Femur (tissue), 1 donor: Measurements from ENCODE around the gene FMO3.

Experiments used
- DNase-seq: peaks from one replicate; pipeline ENCODE4 v3.0.0-alpha.2; 2017

The FMO3 gene

DNA sequence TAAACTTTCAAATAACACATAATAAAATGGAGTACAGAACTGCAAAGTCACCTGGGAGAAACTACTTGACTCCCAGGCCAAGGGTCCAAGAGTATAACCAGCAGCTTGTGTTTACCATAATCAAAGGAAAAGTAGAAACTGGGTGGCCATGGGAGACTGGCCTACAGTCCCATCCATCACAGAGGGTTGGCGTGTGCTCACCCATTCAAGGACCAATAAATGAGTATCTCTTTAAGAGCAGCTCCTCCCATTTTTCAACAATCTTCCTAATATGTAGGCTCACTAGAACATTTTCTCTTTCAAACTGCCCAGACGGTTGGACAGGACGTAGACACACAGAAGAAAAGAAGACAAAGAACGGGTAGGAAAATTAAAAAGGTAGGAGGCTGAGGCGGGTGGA lies at the start of gene FMO3:
Gene FMO3 (plus strand): TSS at position 302 of the 400 bp plus-strand sequence. CDS start 1,754 bp downstream, outside the sequence.
- no peak for DNase-seq

DNA sequence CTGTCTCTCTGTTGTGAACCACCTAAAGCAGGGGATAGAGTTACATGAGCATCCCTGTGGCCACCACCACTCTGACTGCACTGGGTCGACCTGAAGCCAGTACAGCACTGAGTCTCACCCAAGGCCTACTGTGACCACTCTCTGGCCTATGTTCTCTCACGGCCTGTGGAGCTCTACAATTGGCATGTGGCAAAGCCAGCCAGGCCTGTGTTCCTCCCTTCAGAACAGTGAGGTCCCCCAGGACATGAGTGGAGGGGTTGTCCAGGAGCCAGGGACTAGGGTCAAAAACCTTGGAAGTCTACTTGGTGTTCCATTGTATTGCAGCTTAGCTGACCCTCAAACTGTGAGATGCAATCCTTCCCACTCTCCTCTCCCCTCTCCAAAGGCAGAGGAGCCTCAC lies 42.7 kb upstream of the FMO3 start:
- no peak for DNase-seq

GRCh38 chr1:171052977-171053376 lies 37.7 kb upstream of the FMO3 start:
- DNase-seq, result no peak

DNA sequence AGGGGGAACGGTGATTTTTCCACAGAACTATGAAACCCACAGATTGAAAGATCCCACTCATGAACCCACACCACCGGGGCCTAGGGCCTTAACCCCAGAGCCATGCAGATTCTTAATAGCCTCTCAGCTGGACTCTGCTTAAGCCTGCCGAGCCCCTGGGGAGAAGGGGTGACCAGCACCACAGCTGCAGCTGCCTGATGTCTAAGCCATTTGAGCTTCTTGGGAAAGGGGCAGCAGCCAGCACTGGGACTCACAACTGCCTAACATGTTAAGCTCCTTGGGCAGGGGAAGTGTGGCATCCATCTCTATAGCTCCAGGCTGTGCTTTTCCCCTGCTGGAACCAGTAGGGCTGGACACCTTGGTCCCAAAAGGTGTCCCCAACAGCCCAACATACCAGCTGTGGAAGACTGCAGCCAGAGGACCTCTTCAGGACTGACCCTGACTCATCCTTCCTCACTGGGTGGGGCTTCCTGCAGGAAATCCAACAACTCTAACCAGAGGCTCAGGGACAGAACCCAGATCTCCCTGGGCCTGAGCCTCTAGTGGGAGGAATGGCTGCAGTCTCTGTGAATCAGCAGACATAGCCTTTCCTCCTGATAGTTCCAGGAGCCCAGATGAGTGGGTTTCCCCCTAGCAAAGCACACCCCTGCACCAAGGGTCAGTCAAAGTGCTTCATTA lies 34.6 kb upstream of the FMO3 start:
- DNase-seq, result no peak

- DNase-seq, result no peak
These were observed 29.1 kb upstream of the FMO3 start for GRCh38 chr1:171061425-171062143.

- no peak for DNase-seq
These were observed 27.8 kb upstream of the FMO3 start for GRCh38 chr1:171062902-171063301.

GRCh38 chr1:171075041-171075440 lies 15.7 kb upstream of the FMO3 start:
- DNase-seq, result no peak

DNA sequence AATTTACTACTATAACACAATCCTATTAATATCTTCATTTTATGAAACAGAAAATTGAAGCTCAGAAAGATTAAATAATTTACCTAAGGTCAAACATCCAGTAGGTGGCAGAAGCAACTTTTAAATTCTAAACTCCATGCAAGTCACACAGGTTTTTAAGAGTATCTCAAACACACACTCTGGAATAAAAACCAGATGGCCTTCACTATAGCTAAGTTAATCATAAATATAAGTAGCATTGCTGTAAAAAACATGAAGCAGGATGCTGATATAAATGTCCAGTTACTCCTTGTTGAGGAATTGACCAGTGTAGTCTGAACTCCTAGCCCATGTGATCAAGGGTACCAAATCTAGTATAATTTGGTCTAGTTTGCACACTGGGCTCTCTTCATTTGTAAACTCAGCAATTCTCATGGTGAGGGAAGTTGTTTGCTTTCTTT lies 9.4 kb upstream of the FMO3 start:
- DNase-seq, result no peak

DNA sequence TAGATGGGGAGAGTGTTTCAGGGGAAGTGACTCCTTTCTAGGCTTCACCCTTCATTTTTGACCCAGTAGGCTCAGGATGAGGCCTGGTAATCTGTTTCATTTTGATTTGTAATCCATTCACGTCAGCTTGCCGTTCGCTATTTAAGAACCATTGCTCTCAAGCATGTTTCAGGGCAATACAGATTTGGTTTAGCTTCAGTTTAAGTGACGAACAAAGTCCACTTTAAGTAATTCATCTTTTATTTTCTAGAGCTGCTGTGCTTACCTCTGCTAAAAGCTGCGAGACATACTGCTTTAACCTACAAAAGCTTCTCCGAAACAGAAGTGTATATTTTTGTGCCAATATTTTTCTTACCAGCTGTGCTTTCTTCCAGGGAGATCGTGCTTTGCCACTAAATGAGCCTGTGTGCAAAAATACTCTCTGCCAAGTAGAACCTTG lies 8.9 kb upstream of the FMO3 start:
- DNase-seq, result no peak

GRCh38 chr1:171082606-171083005 lies 8.1 kb upstream of the FMO3 start:
- DNase-seq, result no peak

DNA sequence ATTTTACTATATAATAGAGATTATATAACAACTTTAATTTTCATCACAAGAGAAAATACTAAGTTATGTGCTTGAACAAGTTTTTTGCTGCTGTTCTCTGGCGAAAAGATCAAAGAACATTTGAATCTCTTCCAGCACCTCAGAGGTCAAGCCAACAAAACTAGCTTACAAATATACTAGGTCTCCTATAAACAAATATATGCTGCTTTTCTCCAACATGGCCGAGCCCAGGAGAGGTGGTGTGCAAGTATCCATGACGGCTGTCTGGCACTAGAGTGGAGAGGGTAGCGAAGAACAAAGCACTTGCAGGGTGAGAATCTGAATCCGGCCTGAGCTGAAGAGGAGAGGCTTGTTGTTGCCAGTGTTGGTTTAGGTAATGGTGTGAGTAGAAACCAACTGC lies 7.5 kb upstream of the FMO3 start:
- DNase-seq, result no peak

DNA sequence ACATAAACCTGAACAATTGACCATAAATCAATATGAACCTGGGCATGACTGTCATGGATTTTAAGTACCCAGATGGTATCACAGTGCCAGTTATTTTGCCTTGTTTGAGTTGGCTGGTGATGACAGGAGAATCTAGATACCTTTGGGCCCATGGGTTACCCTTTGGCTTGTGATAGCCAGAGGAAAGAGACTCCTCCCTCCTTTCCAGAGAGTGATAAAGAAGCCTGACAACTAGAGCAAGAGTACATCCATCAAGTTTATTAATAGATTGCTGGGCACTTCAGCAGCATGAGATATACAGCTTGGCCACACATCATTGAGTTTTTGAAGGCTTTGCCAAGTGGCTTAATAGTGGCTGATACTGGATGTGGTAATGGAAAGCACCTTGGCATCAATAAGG lies 6.6 kb upstream of the FMO3 start:
- DNase-seq, result no peak

- no peak for DNase-seq
These were observed 5.8 kb upstream of the FMO3 start for GRCh38 chr1:171084870-171085269.

GRCh38 chr1:171087896-171088295 lies 2.8 kb upstream of the FMO3 start:
- no peak for DNase-seq

DNA sequence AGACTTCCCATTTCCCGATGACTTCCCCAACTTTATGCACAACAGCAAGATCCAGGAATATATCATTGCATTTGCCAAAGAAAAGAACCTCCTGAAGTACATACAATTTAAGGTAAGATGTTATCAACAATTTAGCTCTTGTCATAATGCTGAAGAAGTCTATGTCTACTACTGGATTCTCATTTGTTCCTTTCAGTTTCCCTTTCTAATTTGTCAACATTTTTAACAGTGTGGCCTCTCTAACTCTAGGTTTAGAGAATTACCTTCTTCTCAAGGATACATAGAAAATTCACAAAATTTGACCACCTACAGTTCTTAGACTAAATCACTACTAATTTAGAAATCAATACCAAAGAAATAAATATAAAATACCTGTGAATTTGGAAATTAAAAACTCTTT lies 13.2 kb downstream of the FMO3 start:
- DNase-seq, result no peak

DNA sequence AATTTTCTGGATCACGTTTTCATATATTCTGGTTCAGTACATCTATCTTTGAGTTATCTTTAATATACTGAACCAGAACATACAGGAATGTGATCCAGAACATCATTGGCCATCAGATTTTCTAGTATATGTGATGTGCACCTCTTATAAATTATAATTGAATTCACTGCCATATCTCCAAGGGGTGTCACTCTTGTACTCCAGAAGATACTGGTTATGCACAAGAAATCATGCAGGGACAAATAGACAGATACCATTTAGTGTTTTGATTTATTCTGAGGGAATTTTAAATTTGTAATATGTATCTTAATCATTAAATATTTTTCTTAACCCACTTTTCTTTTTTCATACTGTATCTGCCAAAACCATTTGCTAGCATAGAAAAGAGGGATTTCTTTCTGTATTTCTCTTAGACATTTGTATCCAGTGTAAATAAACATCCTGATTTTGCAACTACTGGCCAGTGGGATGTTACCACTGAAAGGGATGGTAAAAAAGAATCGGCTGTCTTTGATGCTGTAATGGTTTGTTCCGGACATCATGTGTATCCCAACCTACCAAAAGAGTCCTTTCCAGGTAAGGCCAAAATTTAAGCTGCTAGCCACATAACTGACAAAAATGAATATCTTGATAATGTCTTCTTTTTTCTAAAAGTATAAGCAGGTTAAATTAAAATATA lies 16.7 kb downstream of the FMO3 start:
- no peak for DNase-seq

GRCh38 chr1:171107969-171108368 lies 17.3 kb downstream of the FMO3 start:
- no peak for DNase-seq

- DNase-seq, result no peak
These were observed 19.3 kb downstream of the FMO3 start for GRCh38 chr1:171109966-171110365.

DNA sequence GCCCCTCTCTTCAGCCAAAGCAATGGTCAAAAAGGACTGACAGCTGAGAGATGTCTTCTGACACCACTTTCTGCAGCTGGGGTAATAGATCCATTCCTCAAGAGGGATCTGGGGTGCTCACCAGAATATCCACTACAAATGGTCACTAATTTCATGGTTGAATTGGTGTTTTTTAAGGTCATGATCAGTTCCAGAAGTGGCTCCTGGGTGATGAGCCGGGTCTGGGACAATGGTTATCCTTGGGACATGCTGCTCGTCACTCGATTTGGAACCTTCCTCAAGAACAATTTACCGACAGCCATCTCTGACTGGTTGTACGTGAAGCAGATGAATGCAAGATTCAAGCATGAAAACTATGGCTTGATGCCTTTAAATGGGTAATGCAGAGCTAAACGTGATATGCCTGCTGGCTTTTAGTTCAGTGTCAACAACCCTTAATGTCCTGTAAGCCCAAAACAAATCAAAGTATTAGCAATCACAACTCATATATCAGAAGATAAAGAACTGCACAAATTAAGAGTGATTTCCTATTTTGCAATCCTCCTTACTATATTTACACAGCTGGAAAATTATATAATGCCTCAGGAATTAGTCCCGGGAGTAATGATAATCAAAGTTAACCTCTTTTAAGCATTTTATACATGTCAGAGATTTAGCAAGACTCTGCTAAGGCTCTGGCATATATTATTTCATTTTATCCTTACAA lies 20.1 kb downstream of the FMO3 start:
- no peak for DNase-seq

- no peak for DNase-seq
These were observed 21.4 kb downstream of the FMO3 start for GRCh38 chr1:171112119-171112518.

- no peak for DNase-seq
These were observed 22.7 kb downstream of the FMO3 start for GRCh38 chr1:171113382-171113781.

- no peak for DNase-seq
These were observed 24.7 kb downstream of the FMO3 start for GRCh38 chr1:171115280-171115897.

DNA sequence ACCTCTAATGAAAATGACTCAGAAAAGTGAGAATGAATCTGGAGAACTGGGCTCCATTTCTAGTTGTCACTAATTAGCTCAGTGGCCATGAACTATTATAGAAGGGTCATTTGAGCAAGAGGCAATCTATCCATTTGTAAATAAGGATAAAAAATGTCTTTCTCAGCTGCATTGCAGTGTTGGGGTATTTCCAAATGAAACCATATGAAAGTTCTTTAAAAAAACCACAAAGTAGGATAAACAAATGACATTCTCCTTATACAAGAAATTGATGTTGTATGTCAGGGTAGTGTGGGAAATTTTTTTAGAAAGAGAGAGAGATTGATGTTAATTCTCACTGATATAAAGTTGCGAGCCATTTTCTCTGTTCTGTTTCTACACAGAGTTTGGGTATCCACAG lies 26.0 kb downstream of the FMO3 start:
- no peak for DNase-seq
